ENCODE data around the gene EIF2S3B.

DNA sequence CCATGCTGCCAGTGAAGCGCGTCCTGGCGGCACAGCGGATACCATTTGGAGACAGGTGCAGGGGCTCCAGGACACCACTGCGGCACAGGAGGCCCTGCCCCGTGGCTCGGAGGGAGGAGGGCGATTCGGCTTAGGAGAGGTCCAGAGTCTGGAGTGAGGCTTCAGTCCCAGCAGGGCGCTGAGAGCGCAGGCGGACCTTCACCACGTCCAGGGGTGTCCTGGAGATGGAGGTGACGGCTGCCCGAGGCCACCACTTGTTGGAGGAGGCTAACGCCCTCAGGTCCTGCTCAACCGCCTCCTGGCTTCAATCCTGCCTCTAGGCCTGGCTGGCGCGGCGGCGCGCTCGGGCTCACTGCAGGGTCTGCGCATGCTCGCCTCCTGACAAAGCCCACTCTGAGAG, 45.7 kb downstream of the EIF2S3B start:
- TF ChIP-seq, protein P1, sequence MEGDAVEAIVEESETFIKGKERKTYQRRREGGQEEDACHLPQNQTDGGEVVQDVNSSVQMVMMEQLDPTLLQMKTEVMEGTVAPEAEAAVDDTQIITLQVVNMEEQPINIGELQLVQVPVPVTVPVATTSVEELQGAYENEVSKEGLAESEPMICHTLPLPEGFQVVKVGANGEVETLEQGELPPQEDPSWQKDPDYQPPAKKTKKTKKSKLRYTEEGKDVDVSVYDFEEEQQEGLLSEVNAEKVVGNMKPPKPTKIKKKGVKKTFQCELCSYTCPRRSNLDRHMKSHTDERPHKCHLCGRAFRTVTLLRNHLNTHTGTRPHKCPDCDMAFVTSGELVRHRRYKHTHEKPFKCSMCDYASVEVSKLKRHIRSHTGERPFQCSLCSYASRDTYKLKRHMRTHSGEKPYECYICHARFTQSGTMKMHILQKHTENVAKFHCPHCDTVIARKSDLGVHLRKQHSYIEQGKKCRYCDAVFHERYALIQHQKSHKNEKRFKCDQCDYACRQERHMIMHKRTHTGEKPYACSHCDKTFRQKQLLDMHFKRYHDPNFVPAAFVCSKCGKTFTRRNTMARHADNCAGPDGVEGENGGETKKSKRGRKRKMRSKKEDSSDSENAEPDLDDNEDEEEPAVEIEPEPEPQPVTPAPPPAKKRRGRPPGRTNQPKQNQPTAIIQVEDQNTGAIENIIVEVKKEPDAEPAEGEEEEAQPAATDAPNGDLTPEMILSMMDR (IDR thresholded peaks at IDR 0.05 in 4 of 5, conservative IDR thresholded peaks at IDR 0.05 in 1 of 5), result no peak
- TF ChIP-seq POLR2A (IDR thresholded peaks at IDR 0.05), result no peak

All from gastrocnemius medialis (tissue), 4 donors.